Measurements from ENCODE around the gene PLA2G3.
A peak's percentile ranks its signal among the peaks of the same experiment; 100 is the strongest.
"Not testable (repeated sequence)": the region's sequence is repeated elsewhere in the genome, so short reads cannot be mapped to it uniquely, and the experiment has no call there.

PLA2G3 gene

DNA sequence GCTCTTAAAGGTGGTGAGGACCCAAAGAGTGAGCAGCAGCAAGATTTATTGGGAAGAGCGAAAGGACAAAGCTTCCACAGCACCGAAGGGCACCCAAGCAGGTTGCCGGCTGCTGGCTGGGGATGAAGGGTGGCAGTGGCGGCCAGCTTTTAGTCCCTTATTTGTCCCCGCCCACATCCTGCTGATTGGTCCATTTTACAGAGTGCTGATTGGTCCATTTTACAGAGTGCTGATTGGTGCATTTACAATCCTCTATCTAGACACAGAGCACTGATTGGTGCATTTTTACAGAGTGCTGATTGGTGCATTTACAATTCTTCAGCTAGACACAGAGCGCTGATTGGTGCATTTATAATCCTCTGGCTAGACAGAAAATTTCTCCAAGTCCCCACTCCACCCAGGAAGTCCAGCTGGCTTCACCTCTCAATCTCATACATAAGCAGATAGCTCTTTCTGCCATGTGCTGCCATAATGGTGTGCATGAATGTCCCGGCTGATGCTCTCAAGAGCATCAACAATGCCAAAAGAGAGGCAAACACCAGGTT lies 27.7 kb downstream of the PLA2G3 start:
- not testable (repeated sequence) for H3K4me3 ChIP-seq (ENCODE audit: low read depth, low read length); H3K4me1 ChIP-seq (ENCODE audit: control insufficient read depth, insufficient read depth, low read length, unreplicated experiment); H2AFZ ChIP-seq (ENCODE audit: low read length, unreplicated experiment); H3K27ac ChIP-seq (ENCODE audit: low read depth, low read length); H3K27me3 ChIP-seq (ENCODE audit: insufficient read depth, low read length); H3K36me3 ChIP-seq (ENCODE audit: insufficient read depth, low read length); H3K79me2 ChIP-seq (ENCODE audit: control insufficient read depth, insufficient read depth, low read length, unreplicated experiment)

GRCh38 chr22:31107894-31108218 lies 32.5 kb downstream of the PLA2G3 start:
- H3K36me3 ChIP-seq (ENCODE audit: insufficient read depth, low read length) = no peaks in the 10 kb centered on the region
- peak overlapping the region; percentile 64 for H2AFZ ChIP-seq (ENCODE audit: low read length, unreplicated experiment)
- peaks cover 17% of the 10 kb centered on the region for H3K4me1 ChIP-seq (ENCODE audit: control insufficient read depth, insufficient read depth, low read length, unreplicated experiment)
- no peak overlapping the region for H3K27ac ChIP-seq (ENCODE audit: low read depth, low read length)
- H3K79me2 ChIP-seq (ENCODE audit: control insufficient read depth, insufficient read depth, low read length, unreplicated experiment) = peaks cover 10% of the 10 kb centered on the region
- H3K27me3 ChIP-seq (ENCODE audit: insufficient read depth, low read length) = no peaks in the 10 kb centered on the region
- H3K4me3 ChIP-seq (ENCODE audit: low read depth, low read length) = peak overlapping the region; percentile 71

- peak within 1 kb of the TSS; percentile 88 for H3K27ac ChIP-seq (ENCODE audit: low read depth, low read length)
- H3K27me3 ChIP-seq (ENCODE audit: insufficient read depth, low read length) = no peaks in the 10 kb centered on the region
- H3K36me3 ChIP-seq (ENCODE audit: insufficient read depth, low read length) = no peaks in the 10 kb centered on the region
- peaks cover 10% of the 10 kb centered on the region for H3K79me2 ChIP-seq (ENCODE audit: control insufficient read depth, insufficient read depth, low read length, unreplicated experiment)
- H3K4me1 ChIP-seq (ENCODE audit: control insufficient read depth, insufficient read depth, low read length, unreplicated experiment) = peaks cover 22% of the 10 kb centered on the region
- H3K4me3 ChIP-seq (ENCODE audit: low read depth, low read length) = peak within 1 kb of the TSS; percentile 85
- peak within 1 kb of the TSS; percentile 64 for H2AFZ ChIP-seq (ENCODE audit: low read length, unreplicated experiment)
Measured at GRCh38 chr22:31107178-31107893, 33.0 kb downstream of the PLA2G3 start, which contains the start of gene SELENOM. TSS of gene SELENOM (minus strand) at chr22:31107568. CDS start at chr22:31107505, 63 bp downstream.

- no peaks in the 10 kb centered on the region for H3K27me3 ChIP-seq (ENCODE audit: insufficient read depth, low read length)
- 0 out of 2 replicates have a peak, but pooled peaks cover 2% of the 10 kb centered on the region for H3K36me3 ChIP-seq (ENCODE audit: insufficient read depth, low read length)
- H2AFZ ChIP-seq (ENCODE audit: low read length, unreplicated experiment) = peak overlapping the region; percentile 32
- peaks cover 28% of the 10 kb centered on the region for H3K4me1 ChIP-seq (ENCODE audit: control insufficient read depth, insufficient read depth, low read length, unreplicated experiment)
- peak overlapping the region; percentile 85 for H3K4me3 ChIP-seq (ENCODE audit: low read depth, low read length)
- peaks cover 10% of the 10 kb centered on the region for H3K79me2 ChIP-seq (ENCODE audit: control insufficient read depth, insufficient read depth, low read length, unreplicated experiment)
- peak overlapping the region; percentile 88 for H3K27ac ChIP-seq (ENCODE audit: low read depth, low read length)
Measured at GRCh38 chr22:31106731-31107177, 33.6 kb downstream of the PLA2G3 start.

GRCh38 chr22:31106001-31106571 lies 34.2 kb downstream of the PLA2G3 start:
- Histone ChIP-seq H3K4me1 (ENCODE audit: control insufficient read depth, insufficient read depth, low read length, unreplicated experiment) (peaks cover 30% of the 10 kb centered on the region), H2AFZ (ENCODE audit: low read length, unreplicated experiment) (no peak overlapping the region), H3K79me2 (ENCODE audit: control insufficient read depth, insufficient read depth, low read length, unreplicated experiment) (peaks cover 10% of the 10 kb centered on the region), H3K27me3 (ENCODE audit: insufficient read depth, low read length) (no peaks in the 10 kb centered on the region), H3K36me3 (ENCODE audit: insufficient read depth, low read length) (0 out of 2 replicates have a peak, but pooled peaks cover 3% of the 10 kb centered on the region), H3K27ac (ENCODE audit: low read depth, low read length) (peak overlapping the region; percentile 88), H3K4me3 (ENCODE audit: low read depth, low read length) (peak overlapping the region; percentile 85)

DNA sequence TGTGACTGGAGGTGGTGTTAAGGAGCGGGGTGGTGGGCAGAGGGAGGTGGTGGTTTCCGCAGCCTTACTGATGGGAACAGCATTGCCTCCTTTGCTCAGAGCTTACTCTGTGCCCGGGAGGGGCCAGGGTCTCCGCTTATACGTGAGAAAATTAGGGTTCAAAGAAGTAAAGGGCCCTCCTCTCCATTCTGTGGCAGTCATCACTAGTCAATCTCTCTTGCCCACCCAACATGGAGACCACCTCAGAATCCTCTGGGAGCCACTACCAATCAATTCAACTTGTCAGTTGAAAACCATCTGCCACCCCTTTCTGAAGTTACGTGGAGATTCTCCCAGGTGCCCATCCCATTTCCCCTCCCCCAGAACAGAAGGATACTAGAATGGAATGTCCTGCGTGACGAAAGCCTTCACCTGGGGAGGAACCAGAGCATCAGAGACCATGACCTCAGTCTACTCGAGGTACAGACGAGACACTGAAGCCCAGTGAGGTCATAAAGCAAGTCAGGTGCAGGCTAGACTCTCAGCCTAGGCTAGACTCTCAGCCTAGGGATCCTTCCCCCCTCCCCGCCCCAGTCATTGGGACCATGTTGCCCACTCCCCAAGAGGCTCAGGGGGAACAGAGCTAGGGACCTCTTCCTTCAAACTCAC lies 34.9 kb downstream of the PLA2G3 start:
- Histone ChIP-seq H3K4me3 (ENCODE audit: low read depth, low read length) (peak overlapping the region; percentile 85), H2AFZ (ENCODE audit: low read length, unreplicated experiment) (no peak overlapping the region), H3K4me1 (ENCODE audit: control insufficient read depth, insufficient read depth, low read length, unreplicated experiment) (peaks cover 30% of the 10 kb centered on the region), H3K36me3 (ENCODE audit: insufficient read depth, low read length) (0 out of 2 replicates have a peak, but pooled peaks cover 3% of the 10 kb centered on the region), H3K27ac (ENCODE audit: low read depth, low read length) (peak overlapping the region; percentile 88; the same call in 1 of the 2 replicates), H3K27me3 (ENCODE audit: insufficient read depth, low read length) (no peaks in the 10 kb centered on the region), H3K79me2 (ENCODE audit: control insufficient read depth, insufficient read depth, low read length, unreplicated experiment) (peaks cover 10% of the 10 kb centered on the region)

DNA sequence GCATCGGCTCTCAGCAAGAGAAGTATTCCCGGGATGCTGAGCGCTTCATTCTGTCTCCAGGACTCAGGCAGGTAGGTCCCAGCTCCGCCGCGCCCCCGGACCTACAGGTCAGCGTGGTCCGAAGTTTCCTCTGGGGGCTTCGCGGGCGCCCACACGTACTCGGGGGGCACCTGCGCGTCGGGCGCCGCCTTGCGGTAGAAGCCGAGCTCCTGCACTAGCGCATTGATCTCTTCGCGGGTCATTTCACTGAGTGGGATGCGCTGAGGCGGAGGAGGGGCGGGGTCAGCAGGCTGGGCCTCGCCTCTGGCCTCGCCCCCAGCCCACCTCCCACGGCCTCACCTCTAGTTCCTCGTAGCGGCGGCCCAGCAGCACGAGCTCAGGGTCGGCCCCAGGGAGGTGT lies 35.4 kb downstream of the PLA2G3 start:
- no peak overlapping the region for H3K27ac ChIP-seq (ENCODE audit: low read depth, low read length)
- H3K79me2 ChIP-seq (ENCODE audit: control insufficient read depth, insufficient read depth, low read length, unreplicated experiment) = peaks cover 10% of the 10 kb centered on the region
- H2AFZ ChIP-seq (ENCODE audit: low read length, unreplicated experiment) = no peak overlapping the region
- no peaks in the 10 kb centered on the region for H3K27me3 ChIP-seq (ENCODE audit: insufficient read depth, low read length)
- H3K36me3 ChIP-seq (ENCODE audit: insufficient read depth, low read length) = 0 out of 2 replicates have a peak, but pooled peaks cover 3% of the 10 kb centered on the region
- H3K4me3 ChIP-seq (ENCODE audit: low read depth, low read length) = no peak overlapping the region
- H3K4me1 ChIP-seq (ENCODE audit: control insufficient read depth, insufficient read depth, low read length, unreplicated experiment) = peaks cover 30% of the 10 kb centered on the region

GRCh38 chr22:31103899-31104694 lies 36.2 kb downstream of the PLA2G3 start:
- Histone ChIP-seq H3K27me3 (ENCODE audit: insufficient read depth, low read length) (no peaks in the 10 kb centered on the region), H3K36me3 (ENCODE audit: insufficient read depth, low read length) (0 out of 2 replicates have a peak, but pooled peaks cover 3% of the 10 kb centered on the region), H3K79me2 (ENCODE audit: control insufficient read depth, insufficient read depth, low read length, unreplicated experiment) (peaks cover 10% of the 10 kb centered on the region), H3K27ac (ENCODE audit: low read depth, low read length) (peak overlapping the region; percentile 91; the same call in 1 of the 2 replicates), H2AFZ (ENCODE audit: low read length, unreplicated experiment) (no peak overlapping the region), H3K4me3 (ENCODE audit: low read depth, low read length) (no peak overlapping the region), H3K4me1 (ENCODE audit: control insufficient read depth, insufficient read depth, low read length, unreplicated experiment) (peaks cover 30% of the 10 kb centered on the region)

GRCh38 chr22:31103111-31103510 lies 37.2 kb downstream of the PLA2G3 start:
- H3K79me2 ChIP-seq (ENCODE audit: control insufficient read depth, insufficient read depth, low read length, unreplicated experiment) = peaks cover 10% of the 10 kb centered on the region
- H3K27ac ChIP-seq (ENCODE audit: low read depth, low read length) = peak overlapping the region; percentile 91
- H3K4me1 ChIP-seq (ENCODE audit: control insufficient read depth, insufficient read depth, low read length, unreplicated experiment) = peaks cover 30% of the 10 kb centered on the region
- no peak overlapping the region for H3K4me3 ChIP-seq (ENCODE audit: low read depth, low read length)
- H3K27me3 ChIP-seq (ENCODE audit: insufficient read depth, low read length) = no peaks in the 10 kb centered on the region
- 0 out of 2 replicates have a peak, but pooled peaks cover 3% of the 10 kb centered on the region for H3K36me3 ChIP-seq (ENCODE audit: insufficient read depth, low read length)
- no peak overlapping the region for H2AFZ ChIP-seq (ENCODE audit: low read length, unreplicated experiment)
